Mesothelial cell of epicardium (in vitro differentiated cells): ENCODE measurements around the gene DNAJC6. TPM values are rescaled to one million over a fixed set of nuclear protein-coding genes. Genes with fewer than 3 reads are reported as not detected.

ENCODE experiments used
- DNase-seq, 2 experiments: peaks; one replicate each; pipeline ENCODE4 v3.0.0; 2021; ENCODE audit warnings: low spot score in 2 of 2; ENCODE audit not compliant: unreplicated experiment in 2 of 2
- H3K27ac Mint-ChIP-seq: 2 replicates; pipeline ENCODE4 v1.8.0; 2021; ENCODE audit warnings: mixed read lengths
- H3K27me3 Mint-ChIP-seq: 2 replicates; pipeline ENCODE4 v1.8.0; 2021; ENCODE audit warnings: low read depth, mixed read lengths
- H3K36me3 Mint-ChIP-seq: 2 replicates; pipeline ENCODE4 v1.8.0; 2021; ENCODE audit warnings: mixed read lengths
- H3K4me1 Mint-ChIP-seq: 2 replicates; pipeline ENCODE4 v1.8.0; 2021; ENCODE audit warnings: mixed read lengths
- H3K4me3 Mint-ChIP-seq: 2 replicates; pipeline ENCODE4 v1.8.0; 2021; ENCODE audit warnings: mild to moderate bottlenecking, moderate library complexity, mixed read lengths
- H3K9me3 Mint-ChIP-seq: 2 replicates; pipeline ENCODE4 v1.8.0; 2021; ENCODE audit warnings: mixed read lengths
- total RNA-seq: library from RNA; stranded (reverse); gene quantifications from 3 replicates; pipeline ENCODE4 v1.2.1, GENCODE V29; 2021
- TF ChIP-seq, protein P1 (sequence below): fragments of 200-600 bp; sonication (generic); IDR thresholded peaks from one replicate; pipeline ENCODE4 v1.5.0; 2021; ENCODE audit warnings: antibody characterized with exemption; ENCODE audit not compliant: unreplicated experiment

Gene DNAJC6
- total RNA-seq, 1 donor from 2014 or later = 19.4 TPM

DNA sequence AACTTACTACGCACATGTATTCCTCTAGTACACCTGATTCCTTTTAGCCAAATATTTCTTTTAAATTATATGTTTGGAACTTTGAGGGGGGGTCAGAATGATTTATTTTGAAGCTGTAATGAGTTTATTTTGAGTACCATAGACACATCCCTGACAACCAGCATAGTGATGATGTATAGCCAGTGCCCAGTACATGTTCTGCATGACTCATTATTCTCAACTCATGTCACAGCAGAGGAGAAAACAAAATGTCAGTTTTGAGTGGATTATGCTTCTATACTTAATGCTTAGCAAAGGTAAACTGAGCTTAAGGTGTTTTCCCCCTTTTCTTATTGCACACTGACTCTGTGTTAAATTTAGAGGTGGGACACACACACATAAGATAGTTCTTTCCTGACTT, 88.7 kb downstream of the DNAJC6 start:
- TF ChIP-seq, protein P1, sequence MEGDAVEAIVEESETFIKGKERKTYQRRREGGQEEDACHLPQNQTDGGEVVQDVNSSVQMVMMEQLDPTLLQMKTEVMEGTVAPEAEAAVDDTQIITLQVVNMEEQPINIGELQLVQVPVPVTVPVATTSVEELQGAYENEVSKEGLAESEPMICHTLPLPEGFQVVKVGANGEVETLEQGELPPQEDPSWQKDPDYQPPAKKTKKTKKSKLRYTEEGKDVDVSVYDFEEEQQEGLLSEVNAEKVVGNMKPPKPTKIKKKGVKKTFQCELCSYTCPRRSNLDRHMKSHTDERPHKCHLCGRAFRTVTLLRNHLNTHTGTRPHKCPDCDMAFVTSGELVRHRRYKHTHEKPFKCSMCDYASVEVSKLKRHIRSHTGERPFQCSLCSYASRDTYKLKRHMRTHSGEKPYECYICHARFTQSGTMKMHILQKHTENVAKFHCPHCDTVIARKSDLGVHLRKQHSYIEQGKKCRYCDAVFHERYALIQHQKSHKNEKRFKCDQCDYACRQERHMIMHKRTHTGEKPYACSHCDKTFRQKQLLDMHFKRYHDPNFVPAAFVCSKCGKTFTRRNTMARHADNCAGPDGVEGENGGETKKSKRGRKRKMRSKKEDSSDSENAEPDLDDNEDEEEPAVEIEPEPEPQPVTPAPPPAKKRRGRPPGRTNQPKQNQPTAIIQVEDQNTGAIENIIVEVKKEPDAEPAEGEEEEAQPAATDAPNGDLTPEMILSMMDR = no peak
- H3K9me3 Mint-ChIP-seq = no peaks in the 10 kb centered on the region
- no peak for DNase-seq
- peaks cover 14% of the 10 kb centered on the region for H3K36me3 Mint-ChIP-seq
- H3K27me3 Mint-ChIP-seq = no peaks in the 10 kb centered on the region
- no peak overlapping the region for H3K27ac Mint-ChIP-seq
- H3K4me1 Mint-ChIP-seq = no peaks in the 10 kb centered on the region
- H3K4me3 Mint-ChIP-seq = no peak overlapping the region

GRCh38 chr1:65399003-65399402, 89.7 kb downstream of the DNAJC6 start:
- no peak for DNase-seq
- H3K36me3 Mint-ChIP-seq = peaks cover 14% of the 10 kb centered on the region
- no peak overlapping the region for H3K4me3 Mint-ChIP-seq
- H3K4me1 Mint-ChIP-seq = no peaks in the 10 kb centered on the region
- H3K9me3 Mint-ChIP-seq = no peaks in the 10 kb centered on the region
- TF ChIP-seq, protein P1 = no peak
- no peaks in the 10 kb centered on the region for H3K27me3 Mint-ChIP-seq
- H3K27ac Mint-ChIP-seq = no peak overlapping the region

- DNase-seq = no peak
- no peaks in the 10 kb centered on the region for H3K4me1 Mint-ChIP-seq
- no peaks in the 10 kb centered on the region for H3K27me3 Mint-ChIP-seq
- H3K36me3 Mint-ChIP-seq = peaks cover 18% of the 10 kb centered on the region
- no peaks in the 10 kb centered on the region for H3K9me3 Mint-ChIP-seq
- no peak overlapping the region for H3K4me3 Mint-ChIP-seq
- TF ChIP-seq, protein P1 = no peak
- H3K27ac Mint-ChIP-seq = no peak overlapping the region
These were observed 92.3 kb downstream of the DNAJC6 start for GRCh38 chr1:65401612-65402011.

GRCh38 chr1:65404941-65405340, 95.6 kb downstream of the DNAJC6 start:
- H3K36me3 Mint-ChIP-seq = peaks cover 29% of the 10 kb centered on the region
- no peaks in the 10 kb centered on the region for H3K27me3 Mint-ChIP-seq
- no peak for DNase-seq
- no peaks in the 10 kb centered on the region for H3K4me1 Mint-ChIP-seq
- TF ChIP-seq, protein P1 = no peak
- peak overlapping the region; percentile 21 for H3K27ac Mint-ChIP-seq
- H3K9me3 Mint-ChIP-seq = no peaks in the 10 kb centered on the region
- no peak overlapping the region for H3K4me3 Mint-ChIP-seq

DNA sequence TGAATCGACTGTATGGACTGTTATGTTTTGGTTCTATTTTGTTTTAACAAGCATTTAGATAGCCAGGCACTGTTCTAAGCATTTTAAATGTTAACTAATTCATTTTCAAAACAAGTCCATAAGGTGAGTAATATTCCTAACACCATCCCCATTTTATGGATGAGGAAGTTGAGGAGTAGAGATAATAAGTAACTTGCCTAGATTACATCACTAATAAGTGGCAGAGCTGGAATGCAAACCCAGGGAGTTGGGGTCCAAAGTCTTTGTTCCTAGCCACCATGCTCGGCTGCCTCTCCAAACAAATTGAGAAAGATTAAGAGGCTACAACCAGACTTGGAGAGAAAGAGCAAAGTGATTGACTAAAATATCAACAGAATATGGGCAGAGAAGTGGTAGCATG, 98.5 kb downstream of the DNAJC6 start:
- H3K27ac Mint-ChIP-seq = no peak overlapping the region
- H3K4me3 Mint-ChIP-seq = no peak overlapping the region
- H3K27me3 Mint-ChIP-seq = no peaks in the 10 kb centered on the region
- no peaks in the 10 kb centered on the region for H3K9me3 Mint-ChIP-seq
- TF ChIP-seq, protein P1 = no peak
- H3K4me1 Mint-ChIP-seq = no peaks in the 10 kb centered on the region
- peaks cover 39% of the 10 kb centered on the region for H3K36me3 Mint-ChIP-seq
- no peak for DNase-seq

GRCh38 chr1:65409314-65409713, 100.0 kb downstream of the DNAJC6 start:
- TF ChIP-seq, protein P1 = no peak
- Mint-ChIP-seq H3K4me3 (no peak overlapping the region), H3K27ac (no peak overlapping the region), H3K36me3 (peaks cover 39% of the 10 kb centered on the region), H3K9me3 (no peaks in the 10 kb centered on the region), H3K27me3 (no peaks in the 10 kb centered on the region), H3K4me1 (peaks cover 7% of the 10 kb centered on the region)
- DNase-seq = no peak
